H1 (cell line): ENCODE results near the gene SRGAP3. TPM values are rescaled to one million over a fixed set of nuclear protein-coding genes. Genes with fewer than 3 reads are reported as not detected.

Source experiments
- CTCF ChIA-PET: fragments of 300-600 bp; sonication (Branson Sonifier 250); formaldehyde crosslinking; loops from one replicate; lab custom pipeline; 2021; ENCODE audit not compliant: partially characterized antibody; lab: Charles Lee
- POLR2A ChIA-PET: fragments of 300-600 bp; sonication (Branson Sonifier 250); formaldehyde crosslinking; loops from one replicate; lab custom pipeline; 2021; ENCODE audit warnings: inconsistent platforms; ENCODE audit not compliant: partially characterized antibody; lab: Charles Lee
- DNase-seq, 2 experiments: peaks; one replicate each; pipeline versions ENCODE4 v3.0.0 to v3.0.0-alpha.2; 2010 to 2022; ENCODE audit warnings: low spot score in 2 of 2, low read depth in 1 of 2, mixed read lengths in 1 of 2
- FAIRE-seq: peaks from 2 replicates; lab custom pipeline; 2011; peaks lifted over from hg19 to GRCh38; lab: Jason Lieb, UNC
- H2AFZ ChIP-seq: 2 replicates; pipeline ENCODE4 v1.8.1; 2012; ENCODE audit warnings: low read length, inconsistent platforms
- H2AK5ac ChIP-seq: 2 replicates; pipeline ENCODE4 v1.6.1; 2013; ENCODE audit warnings: low read depth, low read length
- H2BK120ac ChIP-seq: replicated peaks from 2 replicates; pipeline ENCODE3; 2013; ENCODE audit warnings: low read depth, low read length, inconsistent platforms
- H2BK12ac ChIP-seq: 2 replicates; pipeline ENCODE4 v1.6.1; 2013; ENCODE audit warnings: low read depth, low read length
- H2BK15ac ChIP-seq: 2 replicates; pipeline ENCODE4 v1.6.1; 2013; ENCODE audit warnings: low read length
- H2BK20ac ChIP-seq: 2 replicates; pipeline ENCODE4 v1.6.1; 2013; ENCODE audit warnings: low read length
- H2BK5ac ChIP-seq: 2 replicates; pipeline ENCODE4 v1.6.1; 2013; ENCODE audit warnings: low read depth, low read length
- H3K14ac ChIP-seq: 2 replicates; pipeline ENCODE4 v1.6.1; 2013; ENCODE audit warnings: inconsistent platforms; ENCODE audit not compliant: insufficient read length
- H3K18ac ChIP-seq: 2 replicates; pipeline ENCODE4 v1.6.1; 2013; ENCODE audit warnings: low read length; ENCODE audit errors: extremely low read depth
- H3K23ac ChIP-seq: 2 replicates; pipeline ENCODE4 v1.6.1; 2013; ENCODE audit warnings: inconsistent platforms; ENCODE audit not compliant: insufficient read length
- H3K23me2 ChIP-seq: 2 replicates; pipeline ENCODE4 v1.6.1; 2013; ENCODE audit warnings: low read depth, low read length
- H3K27ac ChIP-seq: 2 replicates; pipeline ENCODE4 v1.6.1; 2011; ENCODE audit warnings: low read depth, low read length, inconsistent platforms
- H3K27me3 ChIP-seq, 4 experiments: replicated peaks in 1 of 4; 1 replicate in 1 of 4; 2 replicates in 3 of 4; pipeline versions ENCODE4 v1.6.1 to v1.8.1; 2011 to 2013; ENCODE audit warnings: low read length in 3 of 4, mild to moderate bottlenecking in 3 of 4, inconsistent platforms in 2 of 4, mixed read lengths in 2 of 4, moderate library complexity in 1 of 4; ENCODE audit not compliant: control insufficient read depth in 3 of 4, insufficient read depth in 3 of 4; ENCODE audit errors: extremely low read depth in 1 of 4
- H3K36me3 ChIP-seq, 4 experiments: 2 replicates each; pipeline versions ENCODE4 v1.6.1 to v1.8.1; 2011 to 2013; ENCODE audit warnings: mild to moderate bottlenecking in 4 of 4, low read length in 3 of 4, moderate library complexity in 2 of 4, control low read depth in 1 of 4, inconsistent platforms in 1 of 4; ENCODE audit not compliant: insufficient read depth in 4 of 4, control insufficient read depth in 2 of 4
- H3K4ac ChIP-seq: replicated peaks from 2 replicates; pipeline ENCODE3; 2013; ENCODE audit warnings: low read length, low read depth, mixed read lengths, inconsistent platforms; ENCODE audit not compliant: insufficient read length
- H3K4me1 ChIP-seq, 4 experiments: replicated peaks in 1 of 4; 1 replicate in 1 of 4; 2 replicates in 3 of 4; pipeline versions ENCODE4 v1.6.1 to v1.8.1; 2011 to 2013; ENCODE audit warnings: low read length in 3 of 4, inconsistent platforms in 2 of 4, mixed read lengths in 1 of 4; ENCODE audit not compliant: insufficient read depth in 4 of 4, control insufficient read depth in 3 of 4
- H3K4me2 ChIP-seq, 2 experiments: 2 replicates each; pipeline versions ENCODE4 v1.6.1 to v1.8.1; 2011 to 2013; ENCODE audit warnings: low read depth in 2 of 2, low read length in 2 of 2, control low read depth in 1 of 2, inconsistent platforms in 1 of 2, mild to moderate bottlenecking in 1 of 2; ENCODE audit not compliant: insufficient read depth in 1 of 2
- H3K4me3 ChIP-seq, 4 experiments: fragments of 200-600, 300-600 bp in 1 of 4; sonication (generic), shearing (Covaris generic), sonication (Bioruptor Twin) in 1 of 4; 2 replicates each; pipeline versions ENCODE4 v1.5.1 to v1.8.1; 2011 to 2016; ENCODE audit warnings: low read length in 4 of 4, low read depth in 3 of 4, control low read depth in 2 of 4, inconsistent platforms in 2 of 4, mild to moderate bottlenecking in 2 of 4, mixed read lengths in 1 of 4, moderate library complexity in 1 of 4; ENCODE audit not compliant: insufficient read depth in 2 of 4; ENCODE audit errors: extremely low read depth in 1 of 4
- H3K56ac ChIP-seq: replicated peaks from 2 replicates; pipeline ENCODE3; 2013; ENCODE audit warnings: low read depth, mild to moderate bottlenecking, mixed read lengths, low read length, inconsistent platforms; ENCODE audit not compliant: insufficient read length
- H3K79me1 ChIP-seq: 2 replicates; pipeline ENCODE4 v1.6.1; 2013; ENCODE audit warnings: low read depth, low read length, control low read depth
- H3K79me2 ChIP-seq, 2 experiments: 2 replicates each; pipeline versions ENCODE4 v1.6.1 to v1.8.1; 2012 to 2013; ENCODE audit warnings: low read length in 2 of 2, mild to moderate bottlenecking in 2 of 2, inconsistent platforms in 1 of 2; ENCODE audit not compliant: insufficient read depth in 2 of 2, control insufficient read depth in 1 of 2
- H3K9ac ChIP-seq, 4 experiments: replicated peaks in 1 of 4; 1 replicate in 1 of 4; 2 replicates in 3 of 4; pipeline versions ENCODE4 v1.6.1 to v1.8.1; 2011 to 2013; ENCODE audit warnings: low read depth in 3 of 4, low read length in 3 of 4, control low read depth in 2 of 4, mild to moderate bottlenecking in 2 of 4, moderate library complexity in 2 of 4, inconsistent platforms in 1 of 4; ENCODE audit errors: extremely low read depth in 1 of 4
- H3K9me3 ChIP-seq, 2 experiments: 2 replicates each; pipeline versions ENCODE4 v1.6.1 to v1.8.1; 2012 to 2013; ENCODE audit warnings: mild to moderate bottlenecking in 2 of 2, moderate library complexity in 2 of 2, control low read depth in 1 of 2, inconsistent platforms in 1 of 2, low read depth in 1 of 2, low read length in 1 of 2, mixed read lengths in 1 of 2; ENCODE audit not compliant: insufficient read depth in 2 of 2
- H4K20me1 ChIP-seq, 2 experiments: replicated peaks in 1 of 2; 2 replicates each; pipeline versions ENCODE3 to v1.8.1; 2011 to 2013; ENCODE audit warnings: inconsistent platforms in 2 of 2, low read length in 2 of 2, mild to moderate bottlenecking in 1 of 2; ENCODE audit not compliant: insufficient read depth in 2 of 2, control insufficient read depth in 1 of 2
- H4K5ac ChIP-seq: 2 replicates; pipeline ENCODE4 v1.6.1; 2013; ENCODE audit warnings: low read length, low read depth, mixed read lengths, inconsistent platforms; ENCODE audit not compliant: insufficient read length
- H4K8ac ChIP-seq: 2 replicates; pipeline ENCODE4 v1.8.0; 2013; ENCODE audit warnings: mild to moderate bottlenecking, moderate library complexity, low read length, inconsistent platforms; ENCODE audit not compliant: insufficient read depth; ENCODE audit errors: extremely low read depth
- H4K91ac ChIP-seq: replicated peaks from 2 replicates; pipeline ENCODE3; 2013; ENCODE audit warnings: low read length, mixed read lengths, inconsistent platforms; ENCODE audit not compliant: insufficient read length
- ASH2L ChIP-seq: fragments of 200-600, 300-600 bp; sonication (generic); IDR thresholded peaks from one replicate; pipeline ENCODE4 v1.7.1; 2017; ENCODE audit warnings: low read length
- CEBPB ChIP-seq: IDR thresholded peaks from 2 replicates; pipeline ENCODE4 v1.6.1; 2012; ENCODE audit warnings: low read depth, low read length
- EZH2 ChIP-seq: fragments of 200-600 bp; sonication (generic); IDR thresholded peaks from 2 replicates; pipeline ENCODE4 v1.7.1; 2012; ENCODE audit warnings: low read depth, mild to moderate bottlenecking, moderate library complexity, low read length, inconsistent platforms; ENCODE audit not compliant: severe bottlenecking
- FOSL1 ChIP-seq: IDR thresholded peaks from 2 replicates; pipeline ENCODE4 v1.6.1; 2011; ENCODE audit warnings: mild to moderate bottlenecking, low read depth, low read length, moderate library complexity; ENCODE audit not compliant: insufficient read depth
- JUND ChIP-seq: IDR thresholded peaks from 2 replicates; pipeline ENCODE4 v1.6.1; 2011; ENCODE audit warnings: mild to moderate bottlenecking, improper control_type of control experiment, low read length
- POLR2A ChIP-seq, 2 experiments: IDR thresholded peaks; 1 replicate in 1 of 2; 2 replicates in 1 of 2; pipeline ENCODE4 v1.6.1; 2011; ENCODE audit warnings: low read depth in 2 of 2, low read length in 2 of 2, mild to moderate bottlenecking in 2 of 2; ENCODE audit errors: control extremely low read depth in 1 of 2
- ZNF274 ChIP-seq: IDR thresholded peaks from 2 replicates; pipeline ENCODE4 v1.7.0; 2012; ENCODE audit warnings: low read length, borderline replicate concordance; ENCODE audit errors: extremely low read depth
- WGBS, 2 experiments: shearing (Covaris generic) in 1 of 2; methylation state at CpG; one replicate each; pipeline versions ENCODE4 v1.1.6 to v1.1.7; 2013 to 2015; ENCODE audit warnings: low lambda C conversion rate in 2 of 2, mixed read lengths in 2 of 2, inconsistent platforms in 1 of 2, low coverage in 1 of 2, missing lambda C conversion rate in 1 of 2; ENCODE audit not compliant: insufficient replicate concordance in 2 of 2, insufficient coverage in 1 of 2, insufficient read length in 1 of 2; ENCODE audit errors: extremely low coverage in 1 of 2, missing lambda C conversion rate in 1 of 2; 5-methylcytosine and 5-hydroxymethylcytosine counted together
- polyA plus RNA-seq, 7 experiments: library from polyadenylated mRNA; depleted of rRNA in 3 of 7; stranded (reverse) in 5 of 7; unstranded in 2 of 7; fragments of >200 nt in 5 of 7; fragments of 200-250 nt in 2 of 7; gene quantifications; 1 replicate in 5 of 7; 2 replicates in 1 of 7; 4 replicates in 1 of 7; pipeline versions ENCODE4 v1.2.1 to v1.2.3, GENCODE V29; 2011 to 2013; ENCODE audit warnings: missing spikeins in 2 of 7, mixed read lengths in 2 of 7
- total RNA-seq: library from RNA; stranded (reverse); fragmentation: NEBNext Ultra II Directional; extraction: Animal tissue kit (Norgen Biotek cat#: 25700); gene quantifications from 2 replicates; pipeline ENCODE4 v1.2.1, GENCODE V29; 2021

The SRGAP3 gene
- total and polyA plus RNA-seq, 2 of the 8 experiments (the other 6 are each of a cell fraction or from before 2014, with no cell fraction given): 5.8 to 11.4 TPM

DNA sequence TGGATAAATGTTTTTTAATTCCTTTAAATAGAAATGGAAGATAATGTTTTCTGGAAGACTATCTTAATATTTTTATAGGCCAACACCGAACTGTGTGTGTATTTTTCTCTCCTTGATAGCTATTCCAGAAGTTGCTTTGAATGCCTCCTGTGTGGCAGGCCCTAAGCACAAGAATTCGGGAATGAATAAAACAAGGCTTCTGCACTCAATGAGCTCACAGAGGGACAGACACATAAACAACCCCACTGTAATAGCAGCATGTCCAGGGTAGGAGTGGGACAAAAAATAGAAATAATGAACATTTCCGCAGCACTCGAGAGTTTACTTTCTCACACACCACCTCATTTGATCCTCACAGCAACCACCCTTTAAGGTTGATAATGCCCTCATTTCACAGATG, 18.0 kb downstream of the SRGAP3 start:
- no peak overlapping the region for H3K4me3 ChIP-seq
- WGBS, 2 experiments: 90% methylated on average over 4 of the region's 4 CpGs; no CpG with 5 or more reads in 1 of the 2 experiments
- FAIRE-seq (no peak), DNase-seq (no peak)
- H3K27me3 ChIP-seq: no peaks in the 10 kb centered on the region
- H4K91ac ChIP-seq: no peak overlapping the region
- no peaks in the 10 kb centered on the region for H3K79me2 ChIP-seq
- no peak overlapping the region for H3K27ac ChIP-seq
- no peak overlapping the region for H2AK5ac ChIP-seq
- H2BK12ac ChIP-seq: no peak overlapping the region
- no peaks in the 10 kb centered on the region for H3K79me1 ChIP-seq
- H3K4me1 ChIP-seq: peaks cover 3 to 17% (median 9%) of the 10 kb centered on the region in 4 experiments; a peak in 6 of 7 replicates
- no peak overlapping the region for H4K5ac ChIP-seq
- H2BK15ac ChIP-seq: no peak overlapping the region
- no peak for TF ChIP-seq POLR2A (IDR thresholded peaks at IDR 0.05; ENCODE audit: control extremely low read depth in 1 of 2, low read depth in 2 of 2, low read length in 2 of 2)
- TF ChIP-seq CEBPB: no peak
- no peak for TF ChIP-seq ZNF274
- TF ChIP-seq EZH2: no peak
- TF ChIP-seq FOSL1: no peak
- no peak for TF ChIP-seq ASH2L
- TF ChIP-seq JUND: no peak
- no peak overlapping the region for H3K18ac ChIP-seq
- no peak overlapping the region for H2AFZ ChIP-seq
- H3K9ac ChIP-seq: no peak overlapping the region
- CTCF ChIA-PET: interaction anchor here (4.8 kb wide), 1 partner anchor 18 kb away, joined by 24 read pairs; the partner anchor contains the start of gene SRGAP3
- no peak overlapping the region for H4K8ac ChIP-seq
- no peak overlapping the region for H2BK120ac ChIP-seq
- H3K4ac ChIP-seq: no peak overlapping the region
- H2BK5ac ChIP-seq: no peak overlapping the region
- no peaks in the 10 kb centered on the region for H3K23me2 ChIP-seq
- H3K56ac ChIP-seq: no peak overlapping the region
- no peak overlapping the region for H3K4me2 ChIP-seq
- H4K20me1 ChIP-seq: no peaks in the 10 kb centered on the region
- no peak overlapping the region for H3K23ac ChIP-seq
- no peaks in the 10 kb centered on the region for H3K36me3 ChIP-seq
- no peak overlapping the region for H2BK20ac ChIP-seq
- no peak overlapping the region for H3K14ac ChIP-seq
- H3K9me3 ChIP-seq: no peaks in the 10 kb centered on the region
- POLR2A ChIA-PET: interaction anchor here (1.1 to 1.4 kb wide), 2 partner anchors 11 to 18 kb away, joined by 3 read pairs; partner anchors contain the start of gene SRGAP3
